HK-2 (cell line): ENCODE measurements around the gene SLC4A7.
"Not testable (repeated sequence)": the region's sequence is repeated elsewhere in the genome, so short reads cannot be mapped to it uniquely, and the experiment has no call there.

Experiments used
- DNase-seq: peaks from one replicate; pipeline ENCODE4 v3.0.0-alpha.2; 2018; ENCODE audit not compliant: unreplicated experiment

Gene SLC4A7

DNA sequence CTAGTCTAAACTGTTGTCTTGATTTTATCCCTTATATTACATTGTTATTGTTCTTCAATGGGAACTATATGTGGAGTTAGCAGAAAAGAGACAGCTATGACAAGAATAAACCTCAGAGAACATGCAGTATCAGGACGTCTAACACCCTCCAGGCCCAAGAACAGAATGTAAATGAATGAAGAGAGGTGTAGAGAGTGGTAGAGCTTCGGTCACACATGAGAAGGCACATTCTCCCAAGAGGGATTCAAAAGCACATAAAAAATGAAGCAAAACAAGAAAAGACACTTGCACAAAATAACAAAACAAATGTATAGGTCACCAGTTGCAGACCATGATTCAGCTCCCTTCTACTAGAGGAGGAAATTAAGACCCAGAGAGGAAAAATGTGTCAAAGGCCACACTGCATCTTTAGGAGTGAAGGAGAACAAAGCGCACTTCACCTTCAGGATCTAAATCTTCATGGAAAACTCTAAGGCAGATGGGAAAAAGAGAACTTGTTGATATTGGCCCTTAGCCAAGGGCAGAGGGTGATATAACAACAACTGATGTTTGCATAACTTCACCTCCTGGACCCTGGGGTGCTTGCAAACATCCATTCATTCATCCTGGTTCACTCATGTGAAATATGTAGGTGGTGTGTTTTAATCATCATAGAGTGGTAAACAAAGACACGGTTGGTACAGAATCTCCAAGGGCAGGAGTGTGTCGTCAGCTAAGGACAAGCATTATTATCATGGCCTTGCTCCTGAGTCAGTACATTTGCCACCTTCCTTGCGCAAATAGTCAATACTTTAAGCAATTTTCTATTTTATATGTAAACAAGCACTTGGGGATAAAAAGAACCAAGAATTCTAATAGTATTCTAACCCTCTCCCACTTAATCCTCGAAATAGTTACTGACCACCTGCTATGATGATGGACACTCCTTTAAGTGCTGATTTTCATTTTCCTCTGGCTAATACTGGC, 123.8 kb downstream of the SLC4A7 start:
- no peak for DNase-seq

DNA sequence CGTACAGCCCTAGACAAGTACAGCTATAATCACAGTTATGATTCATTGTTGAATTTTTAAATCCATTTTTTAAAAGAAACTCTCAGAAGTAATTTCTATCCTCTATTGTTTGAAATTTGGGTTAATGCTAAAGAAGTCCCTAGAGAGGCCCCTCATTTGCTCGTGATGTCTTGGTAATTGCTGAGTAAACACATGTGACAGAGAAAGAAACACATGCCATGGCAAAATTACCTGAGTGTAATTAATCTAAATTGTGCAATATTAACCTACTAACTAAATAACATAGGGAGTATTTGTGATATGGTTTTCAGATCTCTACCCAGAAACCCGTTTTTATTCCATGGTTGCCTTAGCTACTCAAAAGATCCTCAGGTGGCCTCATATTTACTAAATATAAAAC, 125.8 kb downstream of the SLC4A7 start:
- DNase-seq = no peak

- peak; percentile 26 for DNase-seq
Measured at GRCh38 chr3:27357665-27358258, 126.4 kb downstream of the SLC4A7 start.

GRCh38 chr3:27356976-27357375, 127.2 kb downstream of the SLC4A7 start:
- no peak for DNase-seq

- no peak for DNase-seq
Measured at GRCh38 chr3:27354588-27355203, 129.5 kb downstream of the SLC4A7 start.

DNA sequence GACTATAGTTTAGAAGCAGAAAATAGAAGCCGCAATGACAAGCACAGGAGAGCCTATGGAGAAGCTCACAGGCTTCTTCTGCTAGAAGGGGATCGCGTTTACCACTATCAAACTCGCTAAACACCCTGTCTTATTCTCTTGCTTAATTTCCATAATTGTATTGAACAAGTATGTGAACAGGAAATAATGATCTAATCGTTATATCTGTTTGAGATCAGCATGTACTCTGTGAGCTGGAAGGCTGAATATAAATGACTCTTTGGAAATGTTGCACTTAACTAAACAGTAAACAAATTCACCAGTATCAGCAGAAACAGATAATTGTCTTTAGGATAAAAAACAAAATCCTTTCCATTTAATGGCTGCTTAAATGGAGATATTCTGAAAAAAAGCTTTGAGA, 130.0 kb downstream of the SLC4A7 start:
- DNase-seq = no peak

- no peak for DNase-seq
Measured at GRCh38 chr3:27353221-27353620, 131.0 kb downstream of the SLC4A7 start.

DNA sequence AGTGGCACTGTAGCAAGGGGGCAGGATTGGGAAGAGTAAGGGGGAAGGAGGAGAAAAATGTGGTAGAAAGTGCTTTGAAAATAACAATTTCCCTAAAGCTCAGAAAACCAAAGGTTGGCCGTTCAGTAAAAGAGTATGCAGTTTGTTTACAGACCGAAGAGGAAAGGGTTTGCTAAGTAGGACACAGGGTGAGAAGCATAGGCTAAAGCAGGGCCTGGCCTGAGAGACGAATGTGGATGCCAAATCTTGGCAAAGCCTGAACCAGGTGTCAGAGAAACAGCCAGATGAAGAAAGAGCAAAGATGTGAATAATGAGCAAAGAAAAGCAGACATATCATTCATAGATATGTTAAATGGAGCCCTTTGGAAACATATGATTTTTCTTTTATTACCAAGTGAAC, 132.1 kb downstream of the SLC4A7 start:
- DNase-seq = no peak

DNA sequence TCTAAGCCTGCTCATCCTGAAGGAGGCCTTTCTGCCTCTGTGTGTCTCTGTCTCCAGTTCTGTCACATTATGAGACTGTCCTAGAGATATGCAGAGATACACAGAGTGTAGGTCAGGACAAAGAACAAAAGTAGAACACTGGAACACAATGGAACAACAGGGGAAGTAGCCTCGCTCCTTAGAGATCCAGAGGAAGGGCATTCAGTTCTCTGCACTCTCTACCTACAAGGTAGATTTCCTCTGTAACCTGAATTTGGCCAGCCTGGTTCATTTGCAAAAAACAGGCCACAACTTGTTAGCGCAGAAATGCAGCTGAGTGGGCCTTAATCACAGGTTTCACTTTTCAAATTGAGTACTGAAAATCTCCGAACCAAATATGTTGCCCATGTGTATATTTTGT, 134.4 kb downstream of the SLC4A7 start:
- no peak for DNase-seq

DNA sequence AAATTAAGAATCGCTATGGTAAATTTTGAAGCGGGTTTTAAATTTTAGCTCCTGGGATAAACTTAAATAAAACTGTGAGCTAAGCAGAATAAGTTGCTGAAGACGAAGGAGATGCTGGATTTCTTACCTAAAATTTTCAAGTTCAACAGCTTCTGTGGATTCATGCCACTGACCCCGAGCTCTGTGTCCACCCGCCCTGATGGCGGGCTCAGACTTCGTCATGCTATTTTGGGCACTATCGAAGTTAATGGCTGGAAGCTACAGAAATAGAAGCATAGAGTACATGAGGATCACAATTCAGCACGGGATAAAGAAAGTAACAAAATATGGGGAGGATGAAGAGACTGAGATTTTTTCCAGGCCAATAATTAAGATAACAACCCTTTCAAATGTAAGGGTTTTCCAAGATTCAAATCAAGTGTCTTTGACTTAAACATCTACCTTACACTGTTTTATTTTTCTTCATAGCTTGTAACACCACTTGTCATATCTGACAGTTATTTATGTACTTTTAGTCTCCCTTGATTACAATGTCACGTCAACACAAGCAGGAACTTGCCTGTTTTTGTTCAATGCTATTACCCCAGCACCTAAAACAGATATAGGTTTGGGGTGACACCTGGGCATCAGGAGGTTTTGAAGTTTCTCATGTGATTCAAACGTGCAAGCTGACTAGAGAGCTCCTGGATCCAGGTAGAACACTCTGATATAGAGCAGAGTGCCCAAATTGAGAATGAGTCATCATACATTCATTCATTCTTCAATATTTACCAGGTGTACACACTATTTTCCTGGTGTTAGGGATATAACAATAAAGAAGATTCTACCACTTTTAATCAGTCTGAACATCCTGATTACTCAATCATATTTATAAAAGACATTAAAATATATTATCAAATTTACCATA, 138.0 kb downstream of the SLC4A7 start:
- no peak for DNase-seq

DNA sequence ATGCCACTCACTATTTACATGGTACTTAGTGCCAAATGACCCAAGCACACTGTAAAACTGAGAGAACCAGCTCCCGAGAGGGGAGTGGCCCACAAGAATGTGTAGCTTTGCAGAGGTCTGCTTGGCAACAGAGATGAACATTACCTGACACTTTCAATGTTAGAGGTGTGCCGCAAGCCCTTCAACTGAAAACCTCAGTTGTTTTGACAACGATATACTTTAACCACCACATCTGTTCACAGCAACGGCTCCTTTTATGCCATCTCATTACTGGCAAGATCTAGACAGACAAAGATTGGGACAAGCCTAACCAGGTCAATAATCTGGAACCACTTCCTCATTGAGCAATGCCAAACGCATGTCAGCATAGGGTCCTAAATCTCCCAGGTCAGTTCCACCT, 138.7 kb downstream of the SLC4A7 start:
- DNase-seq = no peak

- DNase-seq = no peak
Measured at GRCh38 chr3:27345045-27345444, 139.1 kb downstream of the SLC4A7 start.

- no peak for DNase-seq
Measured at GRCh38 chr3:27344192-27344591, 140.0 kb downstream of the SLC4A7 start.

DNA sequence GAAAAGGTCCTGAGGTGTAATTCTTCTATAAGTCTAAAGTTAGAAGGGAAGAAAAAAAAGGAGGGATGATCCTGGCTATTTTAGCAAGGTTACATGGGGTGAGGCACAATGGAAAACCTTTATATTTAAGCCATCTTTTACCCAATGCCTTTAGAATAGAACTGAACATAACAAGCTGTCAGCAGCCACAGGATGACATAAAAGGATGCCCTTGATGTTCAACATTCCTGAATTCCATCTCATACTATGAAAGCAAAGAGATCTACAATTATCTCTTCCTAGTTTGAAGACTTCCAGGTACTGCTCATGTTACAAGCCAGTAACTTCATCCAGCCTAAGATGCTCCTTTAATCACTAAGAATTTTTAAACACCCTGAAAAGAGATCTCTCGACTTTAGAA, 141.9 kb downstream of the SLC4A7 start:
- DNase-seq = no peak

DNA sequence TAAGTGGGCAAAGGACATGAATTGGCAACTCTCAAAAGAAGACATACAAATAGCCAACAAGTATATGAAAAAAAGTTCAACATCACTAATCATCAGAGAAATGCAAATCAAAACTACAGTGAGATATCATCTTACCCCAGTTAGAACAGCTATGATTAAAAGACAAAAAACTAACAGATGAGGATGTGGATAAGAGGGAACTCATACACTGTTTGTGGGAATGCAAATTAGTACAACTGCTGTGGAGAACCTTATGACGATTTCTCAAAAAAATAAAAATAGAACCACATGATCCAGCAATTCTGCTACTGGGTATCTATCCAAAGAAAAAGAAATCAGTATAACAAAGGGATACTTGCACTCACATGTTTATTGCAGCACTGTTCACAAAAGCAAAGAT, 143.7 kb downstream of the SLC4A7 start:
- no peak for DNase-seq

DNA sequence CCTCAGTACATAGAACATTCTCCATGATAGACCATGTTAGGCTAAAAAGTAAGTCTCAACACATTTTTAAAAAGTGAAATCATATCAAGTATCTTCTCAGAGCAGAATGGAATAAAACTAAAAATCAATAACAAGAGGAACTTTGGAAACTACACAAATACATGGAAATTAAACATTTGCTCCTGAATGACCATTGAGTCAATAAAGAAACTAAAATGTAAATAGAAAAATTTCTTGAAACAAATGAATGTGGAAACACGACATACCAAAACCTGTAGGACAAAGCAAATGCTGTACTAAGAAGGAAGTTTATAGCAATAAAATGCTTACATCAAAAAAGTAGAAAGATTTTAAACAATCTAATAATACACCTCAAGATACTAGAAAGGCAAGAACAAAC, 148.6 kb downstream of the SLC4A7 start:
- DNase-seq = no peak

DNA sequence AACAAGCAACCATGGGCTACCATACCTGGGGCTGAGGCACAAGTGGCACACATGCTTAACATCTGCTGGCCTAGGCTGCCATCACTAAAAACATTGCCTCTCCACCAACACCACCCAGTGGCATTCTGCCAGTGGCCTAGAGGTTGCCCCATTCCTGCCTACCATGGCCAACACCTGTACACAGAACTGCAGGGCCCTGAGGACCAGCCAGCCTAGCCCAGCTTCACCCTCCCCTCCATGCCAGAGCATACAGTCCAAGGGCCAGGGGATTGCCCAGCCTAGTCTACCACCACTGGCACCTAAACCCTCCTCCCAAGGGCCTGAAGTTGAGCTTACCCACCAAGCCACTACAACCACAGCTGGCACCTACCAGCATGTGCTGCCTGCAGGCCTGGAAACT, 150.3 kb downstream of the SLC4A7 start:
- DNase-seq = no peak

DNA sequence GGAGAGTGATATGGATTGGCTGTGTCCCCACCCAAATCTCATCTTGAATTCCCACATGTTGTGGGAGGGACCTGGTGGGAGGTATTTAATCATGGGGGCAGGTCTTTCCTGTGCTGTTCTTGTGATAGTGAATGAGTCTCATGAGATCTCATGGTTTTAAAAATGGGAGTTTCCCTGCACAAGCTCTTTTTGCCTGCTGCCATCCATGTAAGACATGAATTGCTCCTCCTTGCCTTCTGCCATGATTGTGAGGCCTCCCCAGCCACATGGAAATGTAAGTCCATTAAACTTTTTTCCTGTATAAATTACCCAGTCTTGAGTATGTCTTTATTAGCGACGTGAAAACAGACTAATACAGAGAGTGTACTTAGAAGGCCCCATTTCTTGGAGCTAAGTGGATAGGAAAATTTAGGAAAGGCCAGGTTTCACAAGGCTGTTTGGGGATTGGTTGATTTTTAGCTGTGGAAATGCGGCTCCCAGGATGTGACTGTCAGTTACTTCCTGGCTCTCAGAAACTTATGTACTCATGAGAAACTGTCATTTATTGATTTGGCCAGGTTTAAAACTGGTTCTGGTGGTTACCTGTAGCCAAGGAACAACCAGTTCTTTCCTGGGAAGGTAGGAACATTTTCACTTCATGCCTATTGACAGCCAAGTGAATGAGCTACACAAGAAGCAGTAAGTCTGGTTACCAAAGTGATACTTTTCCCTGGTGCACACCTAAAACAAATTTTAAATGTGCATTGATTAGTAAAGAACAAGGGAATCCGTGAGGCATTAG, 155.0 kb downstream of the SLC4A7 start:
- DNase-seq = not testable (repeated sequence)

- DNase-seq = no peak
Measured at GRCh38 chr3:27326629-27327545, 157.3 kb downstream of the SLC4A7 start.

GRCh38 chr3:27326202-27326601, 158.0 kb downstream of the SLC4A7 start:
- no peak for DNase-seq
